ENCODE data around the gene DENND5A.

GRCh38 chr11:9112075-9112474 lies 153.1 kb downstream of the DENND5A start:
- no peak for TF ChIP-seq EP300 (IDR thresholded peaks at IDR 0.05; ENCODE audit: low read depth)
- no peak for TF ChIP-seq CTCF (IDR thresholded peaks at IDR 0.05)
- no peak for TF ChIP-seq POLR2A (IDR thresholded peaks at IDR 0.05)
- TF ChIP-seq POLR2AphosphoS5 (IDR thresholded peaks at IDR 0.05) = no peak
